Neuronal stem cell (in vitro differentiated cells): ENCODE data around the gene C2orf76.

Experiments
- DNase-seq: peaks from one replicate; pipeline ENCODE4 v3.0.0-alpha.2; 2013; ENCODE audit warnings: low spot score
- H2AFZ ChIP-seq: one replicate; pipeline ENCODE4 v1.6.1; 2013; ENCODE audit warnings: mild to moderate bottlenecking, low read length, inconsistent platforms
- H2AK5ac ChIP-seq: 2 replicates; pipeline ENCODE4 v1.6.1; 2013; ENCODE audit warnings: low read depth, mild to moderate bottlenecking, inconsistent platforms, low read length, moderate library complexity, mixed read lengths
- H2BK120ac ChIP-seq: 2 replicates; pipeline ENCODE4 v1.6.1; 2013; ENCODE audit warnings: low read depth, mild to moderate bottlenecking, inconsistent platforms, low read length, moderate library complexity, mixed read lengths
- H2BK12ac ChIP-seq: one replicate; pipeline ENCODE4 v1.6.1; 2013; ENCODE audit warnings: low read length, inconsistent platforms
- H2BK15ac ChIP-seq: 2 replicates; pipeline ENCODE4 v1.6.1; 2013; ENCODE audit warnings: mild to moderate bottlenecking, low read length, inconsistent platforms, mixed read lengths
- H2BK5ac ChIP-seq: one replicate; pipeline ENCODE4 v1.6.1; 2013; ENCODE audit warnings: inconsistent platforms, mild to moderate bottlenecking, low read length, moderate library complexity
- H3K14ac ChIP-seq: one replicate; pipeline ENCODE4 v1.6.1; 2013; ENCODE audit warnings: low read length, inconsistent platforms
- H3K18ac ChIP-seq: 2 replicates; pipeline ENCODE4 v1.6.1; 2013; ENCODE audit warnings: low read length, inconsistent platforms
- H3K23ac ChIP-seq: 2 replicates; pipeline ENCODE4 v1.6.1; 2013; ENCODE audit warnings: low read depth, mild to moderate bottlenecking, mixed read lengths, low read length, inconsistent platforms; ENCODE audit not compliant: poor library complexity
- H3K27ac ChIP-seq: replicated peaks from 3 replicates; pipeline ENCODE4 v1.5.1; 2013; ENCODE audit warnings: low read length, inconsistent platforms
- H3K27me3 ChIP-seq, 3 experiments: 2 replicates each; pipeline ENCODE4 v1.6.1; 2013; ENCODE audit warnings: low read length in 3 of 3, mild to moderate bottlenecking in 2 of 3, inconsistent platforms in 1 of 3, low read depth in 1 of 3, mixed read lengths in 1 of 3, moderate library complexity in 1 of 3; ENCODE audit not compliant: control insufficient read depth in 3 of 3, insufficient read depth in 3 of 3
- H3K36me3 ChIP-seq, 2 donors: replicated peaks in 1 of 2; 2 replicates each; pipeline ENCODE4 v1.6.1; 2013; ENCODE audit warnings: low read length in 2 of 2; ENCODE audit not compliant: control insufficient read depth in 2 of 2, insufficient read depth in 2 of 2
- H3K4ac ChIP-seq: 2 replicates; pipeline ENCODE4 v1.6.1; 2013; ENCODE audit warnings: inconsistent platforms, mild to moderate bottlenecking, low read length, moderate library complexity
- H3K4me1 ChIP-seq, 2 donors: 1 replicate in 1 of 2; 2 replicates in 1 of 2; pipeline ENCODE4 v1.6.1; 2013; ENCODE audit warnings: low read length in 2 of 2, low read depth in 1 of 2; ENCODE audit not compliant: control insufficient read depth in 2 of 2, insufficient read depth in 1 of 2
- H3K4me2 ChIP-seq: one replicate; pipeline ENCODE4 v1.6.1; 2013; ENCODE audit warnings: mild to moderate bottlenecking, low read length, inconsistent platforms; ENCODE audit not compliant: insufficient read depth, poor library complexity, severe bottlenecking
- H3K4me3 ChIP-seq, 2 donors: 2 replicates each; pipeline ENCODE4 v1.5.1; 2013; ENCODE audit warnings: low read length in 2 of 2, mild to moderate bottlenecking in 2 of 2, inconsistent platforms in 1 of 2, moderate library complexity in 1 of 2
- H3K79me1 ChIP-seq: one replicate; pipeline ENCODE4 v1.6.1; 2013; ENCODE audit warnings: low read depth, mild to moderate bottlenecking, inconsistent platforms, low read length, moderate library complexity
- H3K9ac ChIP-seq: one replicate; pipeline ENCODE4 v1.6.1; 2013; ENCODE audit warnings: mild to moderate bottlenecking, low read depth, low read length, inconsistent platforms; ENCODE audit not compliant: poor library complexity
- H3K9me3 ChIP-seq, 2 donors: replicated peaks in 1 of 2; 2 replicates each; pipeline versions ENCODE3 to v1.6.1; 2013; ENCODE audit warnings: low read length in 2 of 2, mild to moderate bottlenecking in 2 of 2, inconsistent platforms in 1 of 2, low read depth in 1 of 2, mixed read lengths in 1 of 2, moderate library complexity in 1 of 2; ENCODE audit not compliant: control insufficient read depth in 2 of 2, insufficient read depth in 1 of 2
- H4K8ac ChIP-seq: one replicate; pipeline ENCODE4 v1.6.1; 2013; ENCODE audit warnings: low read depth, mild to moderate bottlenecking, inconsistent platforms, low read length, moderate library complexity
- H4K91ac ChIP-seq: one replicate; pipeline ENCODE4 v1.6.1; 2013; ENCODE audit warnings: low read length, low read depth, mild to moderate bottlenecking, inconsistent platforms; ENCODE audit not compliant: poor library complexity
- WGBS, 2 donors: extraction: QIAGEN DNeasy Blood & Tissue Kit; methylation state at CpG; one replicate each; pipeline ENCODE4 v1.1.7; 2013; ENCODE audit warnings: missing lambda C conversion rate in 2 of 2, mixed read lengths in 1 of 2; ENCODE audit not compliant: insufficient read length in 2 of 2, insufficient replicate concordance in 1 of 2; ENCODE audit errors: extremely low coverage in 2 of 2; 5-methylcytosine and 5-hydroxymethylcytosine counted together

C2orf76 gene

DNA sequence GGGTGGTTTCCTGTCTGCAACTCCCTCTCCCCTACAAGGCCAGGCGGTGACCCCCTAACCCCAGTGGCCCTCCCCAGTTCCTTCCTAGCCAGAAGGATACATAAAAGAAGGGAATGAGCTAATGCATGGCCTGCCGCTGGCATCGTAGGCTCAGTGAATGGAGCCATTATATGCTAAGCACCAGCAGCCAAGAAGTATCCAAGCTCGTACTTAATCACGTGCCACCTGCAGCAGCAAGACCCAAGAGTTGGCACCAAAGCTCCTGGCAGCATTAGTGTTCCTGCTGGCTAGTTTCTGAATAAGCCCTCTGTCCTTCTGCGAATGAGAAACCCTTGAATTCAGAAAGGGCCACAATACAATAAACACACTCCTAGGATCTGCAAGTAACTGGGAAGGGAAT is 4.5 kb upstream of the C2orf76 start:
- Histone ChIP-seq H3K36me3 (peaks cover 43 to 62% of the 10 kb centered on the region in 2 donors), H4K91ac (no peak overlapping the region), H3K79me1 (peaks cover 7% of the 10 kb centered on the region), H3K27ac (no peak overlapping the region), H3K4ac (no peak overlapping the region), H3K18ac (no peak overlapping the region), H3K14ac (no peak overlapping the region), H3K4me2 (no peak overlapping the region), H3K9me3 (peaks cover 8 to 9% of the 10 kb centered on the region in 2 donors), H2AFZ (no peak overlapping the region), H3K27me3 (no peaks in the 10 kb centered on the region), H2BK15ac (no peak overlapping the region), H3K4me1 (peaks cover 3 to 5% of the 10 kb centered on the region in 2 donors), H2AK5ac (no peak overlapping the region), H3K4me3 (no peak overlapping the region), H2BK120ac (no peak overlapping the region), H2BK5ac (no peak overlapping the region), H3K23ac (no peak overlapping the region), H2BK12ac (no peak overlapping the region), H4K8ac (no peak overlapping the region), H3K9ac (no peak overlapping the region)
- DNase-seq: no peak
- WGBS, 2 donors: no CpG with 5 or more reads among the region's 6 CpGs

DNA sequence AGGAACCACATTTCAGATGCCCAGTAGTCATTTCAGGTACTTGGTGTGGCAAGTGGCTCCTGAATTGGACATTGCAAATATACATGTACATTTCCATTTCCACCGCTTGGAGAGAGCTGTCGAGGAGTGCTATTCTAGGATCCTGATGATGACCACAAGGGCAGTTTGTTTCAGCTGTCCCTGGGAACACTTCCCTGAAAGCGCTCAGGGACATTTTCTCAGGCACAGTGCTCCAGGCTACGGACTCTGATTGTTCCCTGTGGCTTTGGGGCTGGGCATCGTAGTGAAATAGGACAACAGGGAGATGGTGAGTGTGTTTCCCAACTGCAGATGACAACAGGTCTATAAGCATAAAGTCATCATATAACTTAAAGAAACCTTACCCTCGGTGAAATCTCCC is 3.2 kb upstream of the C2orf76 start:
- no peak overlapping the region for H2BK12ac ChIP-seq
- H3K27me3 ChIP-seq: no peaks in the 10 kb centered on the region
- no peak overlapping the region for H3K9ac ChIP-seq
- no peak overlapping the region for H3K27ac ChIP-seq
- no peak overlapping the region for H2BK15ac ChIP-seq
- WGBS, 2 donors: no CpG with 5 or more reads among the region's 6 CpGs
- H2AFZ ChIP-seq: no peak overlapping the region
- no peak overlapping the region for H4K8ac ChIP-seq
- H4K91ac ChIP-seq: no peak overlapping the region
- H2AK5ac ChIP-seq: no peak overlapping the region
- H3K18ac ChIP-seq: no peak overlapping the region
- H3K14ac ChIP-seq: no peak overlapping the region
- H3K79me1 ChIP-seq: peaks cover 9% of the 10 kb centered on the region
- no peak overlapping the region for H3K23ac ChIP-seq
- peaks cover 8 to 9% of the 10 kb centered on the region in 2 donors for H3K4me1 ChIP-seq
- H3K4me2 ChIP-seq: no peak overlapping the region
- H2BK5ac ChIP-seq: no peak overlapping the region
- H3K4ac ChIP-seq: no peak overlapping the region
- peaks cover 43 to 62% of the 10 kb centered on the region in 2 donors for H3K36me3 ChIP-seq
- H3K9me3 ChIP-seq: peaks cover 8 to 9% of the 10 kb centered on the region in 2 donors
- no peak overlapping the region for H3K4me3 ChIP-seq
- DNase-seq: no peak
- H2BK120ac ChIP-seq: no peak overlapping the region

DNA sequence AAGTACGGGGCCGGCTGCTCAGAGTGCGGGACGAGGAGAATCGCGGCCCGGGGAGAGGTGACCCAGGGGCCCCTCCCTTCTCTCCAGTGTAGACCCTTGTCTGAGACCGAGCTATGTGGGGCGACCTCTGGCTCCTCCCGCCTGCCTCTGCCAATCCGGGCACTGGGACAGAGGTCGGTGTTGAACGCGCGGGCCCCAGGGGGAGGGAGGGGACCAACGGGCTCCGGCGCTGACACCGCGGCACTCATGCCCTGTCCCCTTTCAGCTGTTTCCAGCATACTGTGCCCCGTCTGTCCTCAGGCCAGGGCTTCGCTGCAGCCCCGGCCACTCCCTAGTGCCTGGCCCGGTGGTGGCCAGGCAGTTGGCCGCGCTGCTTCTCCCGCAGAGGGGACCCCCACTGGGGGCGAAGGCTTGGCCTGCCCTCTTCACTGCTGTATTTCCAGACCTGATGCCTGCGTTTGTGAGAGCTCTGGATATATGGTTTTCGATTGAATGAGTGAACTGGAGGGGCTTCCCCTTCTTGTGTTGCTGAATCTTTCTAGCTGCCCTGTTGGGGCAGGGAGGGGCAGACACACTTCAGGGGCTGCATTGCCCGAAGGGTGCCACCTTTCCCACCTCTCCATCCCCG is 952 bp upstream of the C2orf76 start:
- WGBS, 2 donors: no CpG with 5 or more reads among the region's 32 CpGs
- Histone ChIP-seq H3K27ac (peak overlapping the region; percentile 73), H3K36me3 (peaks cover 33 to 47% of the 10 kb centered on the region in 2 donors)

DNA sequence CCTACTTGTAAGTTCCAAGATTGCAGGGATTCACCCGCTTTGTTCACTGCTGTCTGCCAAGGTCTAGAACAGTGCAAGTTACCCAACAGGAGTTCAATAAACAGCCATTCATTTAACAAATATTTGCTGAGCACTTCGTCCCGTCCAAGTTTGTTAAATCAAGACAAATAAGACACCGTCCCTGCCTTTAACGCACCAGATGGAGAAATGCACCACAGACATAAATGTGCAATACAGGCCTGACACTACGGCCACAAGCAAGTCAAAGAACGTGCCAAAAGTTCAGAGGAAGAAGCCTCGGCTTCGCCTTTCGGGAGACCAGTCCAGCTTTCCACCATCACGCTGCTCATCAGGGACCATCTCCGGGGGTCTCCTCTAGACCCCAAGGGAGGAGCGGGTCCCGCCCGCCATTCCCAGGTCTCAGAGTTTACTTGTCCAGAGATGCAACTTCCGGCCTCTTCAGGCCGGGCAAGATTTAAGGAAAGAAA is 429 bp downstream of the C2orf76 start:
- no peak overlapping the region for H4K91ac ChIP-seq
- H2BK5ac ChIP-seq: no peak overlapping the region
- no peak overlapping the region for H2BK15ac ChIP-seq
- no peak overlapping the region for H2BK12ac ChIP-seq
- DNase-seq: no peak
- H2BK120ac ChIP-seq: no peak overlapping the region
- no peak overlapping the region for H3K27ac ChIP-seq
- H2AFZ ChIP-seq: peak overlapping the region; percentile 94
- H3K27me3 ChIP-seq: no peaks in the 10 kb centered on the region
- no peak overlapping the region for H3K23ac ChIP-seq
- peak overlapping the region; percentile 68 for H3K18ac ChIP-seq
- no peak overlapping the region for H4K8ac ChIP-seq
- peaks cover 23 to 33% of the 10 kb centered on the region in 2 donors for H3K36me3 ChIP-seq
- H3K9ac ChIP-seq: peak overlapping the region; percentile 85
- H3K9me3 ChIP-seq: no peaks in the 10 kb centered on the region
- H3K4me2 ChIP-seq: peak overlapping the region; percentile 66
- WGBS, 2 donors: no CpG with 5 or more reads among the region's 17 CpGs
- no peak overlapping the region for H3K14ac ChIP-seq
- H3K4ac ChIP-seq: no peak overlapping the region
- peak overlapping the region; percentile 85 to 90 for H3K4me3 ChIP-seq
- H2AK5ac ChIP-seq: no peak overlapping the region
- peaks cover 8 to 9% of the 10 kb centered on the region in 2 donors for H3K4me1 ChIP-seq
- H3K79me1 ChIP-seq: peaks cover 9% of the 10 kb centered on the region

More for the DNA sequence above, 952 bp upstream of the C2orf76 start:
- H3K4me1 ChIP-seq: peaks cover 8 to 9% of the 10 kb centered on the region in 2 donors
- H3K79me1 ChIP-seq: peaks cover 9% of the 10 kb centered on the region
- no peak overlapping the region for H2BK15ac ChIP-seq
- peak; percentile 47 for DNase-seq
- peak overlapping the region; percentile 94 for H3K18ac ChIP-seq
- H2BK120ac ChIP-seq: no peak overlapping the region
- H2AK5ac ChIP-seq: peak overlapping the region; percentile 11
- H3K4me2 ChIP-seq: peak overlapping the region; percentile 71
- H3K4ac ChIP-seq: no peak overlapping the region
- H2BK5ac ChIP-seq: peak overlapping the region; percentile 91
- no peak overlapping the region for H2BK12ac ChIP-seq
- H3K27me3 ChIP-seq: no peaks in the 10 kb centered on the region
- peak overlapping the region; percentile 85 to 90 for H3K4me3 ChIP-seq
- H4K91ac ChIP-seq: no peak overlapping the region
- H3K9me3 ChIP-seq: peaks cover 0 to 2% of the 10 kb centered on the region in 2 donors
- peak overlapping the region; percentile 94 for H2AFZ ChIP-seq
- H3K9ac ChIP-seq: peak overlapping the region; percentile 94
- no peak overlapping the region for H4K8ac ChIP-seq
- no peak overlapping the region for H3K23ac ChIP-seq
- H3K14ac ChIP-seq: no peak overlapping the region
